Measurements from ENCODE around the gene ATRN.

ATRN gene

DNA sequence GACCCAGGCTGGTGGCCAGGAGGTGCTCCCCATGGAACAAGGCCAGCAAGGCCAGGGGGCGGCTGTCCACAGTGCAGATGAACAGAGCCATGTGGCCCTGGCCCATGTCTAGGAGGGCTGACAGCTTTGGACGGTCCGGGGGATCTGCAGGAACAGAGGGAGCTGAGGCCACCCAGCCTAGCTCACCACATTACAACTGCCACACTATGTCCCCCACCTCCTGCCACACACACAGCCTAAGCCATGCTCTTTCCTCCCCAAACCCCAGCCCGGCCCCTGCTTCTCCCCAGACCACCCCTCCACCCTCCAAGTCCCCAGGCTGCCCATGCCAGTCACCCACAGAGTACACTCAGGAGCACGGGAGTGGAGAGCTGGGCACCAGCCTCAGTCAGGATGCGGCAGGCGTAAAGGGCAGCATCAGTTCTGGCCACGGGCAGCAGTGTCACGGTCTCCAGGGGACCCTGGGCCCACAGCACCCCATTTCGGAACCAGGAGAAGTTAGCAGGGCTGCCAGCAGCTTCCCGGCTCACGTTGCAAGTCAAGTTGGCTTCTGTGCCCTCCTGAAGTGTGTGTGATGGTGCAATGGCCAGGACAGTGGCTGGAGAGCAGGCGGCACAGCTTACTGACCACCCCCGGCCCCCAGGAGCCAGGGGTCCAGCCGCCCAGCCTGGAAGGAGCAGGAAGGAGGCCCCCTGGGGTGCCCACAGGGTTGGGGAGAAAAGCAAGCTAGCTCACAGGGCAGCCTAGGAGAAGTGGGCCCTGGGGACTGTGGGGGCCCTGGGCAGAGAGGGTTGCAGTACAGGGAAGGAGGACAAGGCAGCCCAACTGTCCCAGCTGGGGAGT is 226.1 kb downstream of the ATRN start:
- Histone ChIP-seq H3K9ac (ENCODE audit: low read length) (no peak overlapping the region), H3K4me1 (ENCODE audit: control insufficient read depth, insufficient read depth, low read length) (no peaks in the 10 kb centered on the region), H3K27ac (ENCODE audit: low read depth, low read length) (no peak overlapping the region), H3K4me3 (ENCODE audit: low read length) (no peak overlapping the region), H3K27me3 (ENCODE audit: control insufficient read depth, insufficient read depth, low read length) (no peaks in the 10 kb centered on the region), H3K36me3 (ENCODE audit: control insufficient read depth, insufficient read depth, low read length) (no peaks in the 10 kb centered on the region)

DNA sequence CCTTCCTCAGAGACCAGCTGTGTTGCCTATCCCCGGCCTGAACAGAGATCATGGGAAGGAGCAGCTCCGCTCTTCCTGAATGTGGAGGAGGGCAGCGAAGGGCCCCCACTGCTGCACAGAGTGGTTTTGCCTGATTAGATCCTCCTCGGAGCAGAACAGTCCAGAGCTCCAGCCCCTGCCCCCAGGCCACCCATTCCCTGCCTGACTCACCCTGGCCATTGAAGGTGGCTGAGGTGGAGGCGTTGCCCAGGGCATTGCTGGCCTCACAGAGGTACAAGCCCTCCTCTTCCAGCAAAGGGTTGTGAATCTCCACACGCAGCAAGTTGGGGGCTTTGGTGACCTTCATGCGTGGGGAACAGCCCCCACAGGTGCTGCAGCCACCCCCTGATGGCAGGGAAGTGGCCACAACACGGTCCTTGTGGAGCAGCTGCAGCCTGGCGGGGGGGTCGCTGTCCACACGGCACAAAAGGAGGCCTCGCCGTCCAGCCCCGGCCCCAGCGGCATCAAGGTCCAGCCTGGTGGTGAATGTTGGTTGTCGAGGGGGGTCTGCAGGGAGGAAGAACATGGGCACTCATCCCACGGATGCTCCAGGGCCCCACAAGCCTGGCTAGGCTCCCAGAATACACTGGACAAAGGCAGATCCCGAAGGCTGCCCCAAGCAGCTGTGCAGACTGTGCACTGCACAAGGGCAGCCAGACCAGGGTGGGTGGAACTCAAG is 226.9 kb downstream of the ATRN start:
- Histone ChIP-seq H3K4me3 (ENCODE audit: low read length) (no peak overlapping the region), H3K4me1 (ENCODE audit: control insufficient read depth, insufficient read depth, low read length) (no peaks in the 10 kb centered on the region), H3K27me3 (ENCODE audit: control insufficient read depth, insufficient read depth, low read length) (no peaks in the 10 kb centered on the region), H3K9ac (ENCODE audit: low read length) (no peak overlapping the region), H3K36me3 (ENCODE audit: control insufficient read depth, insufficient read depth, low read length) (no peaks in the 10 kb centered on the region), H3K27ac (ENCODE audit: low read depth, low read length) (no peak overlapping the region)

- Histone ChIP-seq H3K9ac (ENCODE audit: low read length) (no peak overlapping the region), H3K27ac (ENCODE audit: low read depth, low read length) (no peak overlapping the region), H3K4me3 (ENCODE audit: low read length) (no peak overlapping the region), H3K36me3 (ENCODE audit: control insufficient read depth, insufficient read depth, low read length) (no peaks in the 10 kb centered on the region), H3K27me3 (ENCODE audit: control insufficient read depth, insufficient read depth, low read length) (no peaks in the 10 kb centered on the region), H3K4me1 (ENCODE audit: control insufficient read depth, insufficient read depth, low read length) (no peaks in the 10 kb centered on the region)
These were observed 227.8 kb downstream of the ATRN start for GRCh38 chr20:3698591-3699001.

DNA sequence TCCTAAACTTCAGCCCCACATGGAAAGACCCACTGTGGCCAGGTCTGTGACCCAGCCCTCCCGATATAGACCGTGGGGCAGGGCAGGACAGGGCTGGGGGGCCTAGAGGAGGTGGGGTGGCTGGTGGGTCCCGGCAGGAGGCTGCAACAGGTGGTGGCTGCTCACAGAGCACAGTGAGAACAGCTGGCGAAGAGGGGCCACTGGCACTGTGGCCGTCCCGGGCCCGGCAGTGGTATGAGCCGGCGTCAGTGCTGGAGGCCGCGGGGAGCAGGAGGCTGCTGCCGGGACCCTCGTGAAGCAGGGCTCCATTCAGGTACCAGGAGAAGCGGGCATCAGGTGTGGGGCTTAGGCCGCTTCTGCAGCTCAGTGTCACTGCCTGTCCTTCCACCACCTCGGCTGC is 228.2 kb downstream of the ATRN start:
- Histone ChIP-seq H3K27me3 (ENCODE audit: control insufficient read depth, insufficient read depth, low read length) (no peaks in the 10 kb centered on the region), H3K9ac (ENCODE audit: low read length) (no peak overlapping the region), H3K4me3 (ENCODE audit: low read length) (no peak overlapping the region), H3K36me3 (ENCODE audit: control insufficient read depth, insufficient read depth, low read length) (no peaks in the 10 kb centered on the region), H3K27ac (ENCODE audit: low read depth, low read length) (no peak overlapping the region), H3K4me1 (ENCODE audit: control insufficient read depth, insufficient read depth, low read length) (no peaks in the 10 kb centered on the region)

All from rectal smooth muscle tissue (tissue), 1 donor.